HG03521 (cell line): ENCODE results near the gene ANKRD33B.
A peak's percentile ranks its signal among the peaks of the same experiment; 100 is the strongest.

ENCODE experiments used
- ATAC-seq: cut with Tn5 transposase; IDR thresholded peaks from one replicate; pipeline ENCODE4 v1.9.1; 2021; ENCODE audit warnings: mild to moderate bottlenecking, moderate library complexity; ENCODE audit not compliant: unreplicated experiment

The ANKRD33B gene

DNA sequence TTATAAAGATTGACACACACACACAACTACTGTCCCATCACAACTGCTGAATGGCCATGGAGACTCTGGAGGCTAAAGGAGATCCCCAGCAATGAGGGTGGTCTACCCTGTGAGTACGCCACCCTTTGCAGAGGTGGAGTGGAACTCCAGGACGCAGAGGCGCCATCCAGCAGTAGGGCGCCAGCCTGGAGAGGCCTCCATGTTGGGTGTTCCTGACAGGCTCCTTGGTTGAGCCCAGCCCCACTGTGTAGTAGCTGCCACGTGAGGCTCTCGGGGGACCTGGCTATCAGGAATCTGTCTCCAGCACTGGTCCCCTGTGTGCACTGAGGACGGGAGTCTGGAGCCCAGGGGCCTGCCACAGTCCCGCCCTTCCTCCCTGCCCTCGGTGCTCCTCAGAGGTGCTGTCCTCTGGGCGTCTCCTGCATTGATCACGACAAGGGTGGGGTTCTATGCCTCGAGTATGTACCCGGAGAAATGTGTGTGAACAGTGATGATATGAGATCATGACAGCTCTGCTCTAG, 124.8 kb downstream of the ANKRD33B start:
- ATAC-seq = no peak

DNA sequence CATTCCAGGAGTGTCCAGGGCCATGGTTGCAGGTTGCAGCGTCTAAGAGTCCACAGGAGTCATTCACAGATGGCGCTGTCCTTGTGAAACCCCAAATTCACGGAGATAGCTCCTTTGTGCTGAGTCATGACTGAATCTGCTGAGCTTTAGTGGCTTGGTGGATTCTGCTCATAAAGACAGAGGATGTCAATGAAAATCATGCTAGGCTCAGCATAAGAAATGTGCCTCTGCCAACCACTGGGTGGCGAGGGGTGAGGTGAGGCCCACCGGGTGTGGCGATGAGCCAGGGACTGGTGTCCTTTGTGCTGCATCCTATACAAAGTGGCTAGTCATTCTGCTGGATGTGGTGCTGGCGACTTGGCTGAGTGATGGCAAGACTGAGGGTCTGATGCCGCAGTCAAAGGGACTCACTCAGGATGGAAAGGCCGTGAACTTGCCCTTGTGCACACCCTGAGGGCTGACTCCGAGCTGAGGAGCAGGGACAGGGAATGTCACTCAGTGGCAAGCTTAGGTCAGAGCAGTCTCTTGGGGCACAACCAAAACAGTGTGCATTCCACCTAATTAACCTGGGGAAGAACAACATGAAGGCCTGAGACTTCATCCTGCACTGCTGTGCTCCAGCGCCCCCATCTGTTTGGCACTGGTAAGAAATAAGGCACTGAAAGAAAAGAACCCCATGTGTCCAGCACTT, 125.7 kb downstream of the ANKRD33B start:
- ATAC-seq = no peak

DNA sequence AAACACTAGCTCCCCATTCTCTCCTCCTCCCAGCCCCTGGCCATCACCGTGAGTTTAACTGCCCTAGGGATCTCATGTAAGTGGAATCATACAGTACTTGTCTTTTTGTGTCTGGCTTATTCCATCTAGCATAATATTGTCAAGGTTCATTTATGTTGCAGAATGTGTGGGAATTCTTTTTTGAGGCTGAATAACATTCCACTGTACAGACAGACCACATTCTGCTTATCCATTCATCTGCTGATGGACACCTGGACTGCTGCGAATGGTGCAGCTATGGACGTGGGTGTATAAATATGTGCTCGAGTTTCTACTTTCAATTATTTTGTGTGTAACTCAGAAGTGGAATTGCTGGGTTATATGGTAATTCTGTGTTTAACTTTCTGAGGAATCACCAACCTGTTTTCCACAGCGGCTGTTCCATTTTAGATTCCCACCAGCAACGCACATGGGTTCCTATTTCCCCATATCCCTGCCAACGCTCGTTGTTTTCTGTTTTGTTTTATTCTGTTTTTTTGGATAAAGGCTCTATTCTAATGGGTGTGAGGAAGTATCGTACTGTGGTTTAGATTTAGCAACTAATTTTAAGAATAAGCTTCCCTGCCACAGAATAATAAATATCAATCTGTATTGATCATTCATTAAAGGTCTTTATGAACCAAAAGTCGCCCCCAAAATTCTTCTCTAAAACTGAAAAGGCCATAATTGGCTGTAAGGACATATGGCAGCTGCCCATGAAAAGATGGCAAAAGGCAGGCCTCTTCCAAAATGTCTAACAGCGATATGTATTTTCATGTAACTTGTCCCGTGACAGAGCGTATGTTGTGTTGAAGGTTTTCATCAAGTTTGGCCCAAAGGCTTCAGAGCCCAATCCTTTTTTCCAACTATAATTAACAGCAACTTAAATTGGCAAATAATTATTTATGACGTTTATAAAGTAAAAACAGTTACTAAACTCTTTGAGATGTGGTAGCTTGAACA, 126.9 kb downstream of the ANKRD33B start:
- no peak for ATAC-seq

DNA sequence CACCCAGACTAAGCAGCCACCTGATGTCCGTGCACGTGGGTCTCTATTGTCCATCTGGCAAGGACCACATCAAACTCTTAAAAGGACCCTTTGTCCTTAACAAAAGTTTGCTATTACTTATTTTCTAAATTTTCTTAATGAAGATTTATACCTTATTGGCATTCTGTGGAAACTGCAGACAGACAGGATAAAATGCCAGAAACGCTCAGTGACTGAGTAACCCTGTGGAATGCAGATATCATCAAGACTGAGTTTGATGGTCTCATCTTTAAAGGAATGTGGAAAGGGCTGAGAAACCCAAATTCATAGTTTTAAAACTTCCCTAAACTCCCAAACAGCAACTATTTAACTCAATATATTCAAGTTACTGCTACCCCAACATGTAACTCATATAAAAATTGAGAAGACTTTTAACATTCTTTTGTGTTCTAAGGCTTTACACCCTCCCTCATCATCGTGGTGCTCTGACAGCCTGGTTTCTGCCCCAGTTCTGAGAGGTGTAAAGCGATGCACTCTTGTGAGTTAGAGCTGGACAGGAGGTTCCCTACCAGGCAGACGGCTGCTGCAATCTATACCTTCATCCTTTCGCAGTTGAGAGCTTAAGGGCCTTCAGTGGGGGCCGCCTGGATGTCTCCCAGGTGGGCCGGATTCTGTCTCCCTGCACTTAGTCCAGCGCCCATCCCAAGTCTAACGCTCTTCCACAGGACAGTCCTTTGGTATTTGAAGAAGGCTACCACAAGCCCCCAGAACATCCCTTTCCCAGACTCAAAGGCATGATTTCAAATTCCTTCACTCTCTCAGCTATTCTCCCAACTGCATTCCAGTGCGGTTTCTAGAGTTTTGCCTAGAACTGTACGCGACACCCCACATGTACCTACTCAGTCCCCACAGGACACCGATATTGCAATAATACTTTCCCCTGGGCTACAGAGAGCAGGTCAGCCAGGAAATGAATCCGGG, 128.2 kb downstream of the ANKRD33B start:
- ATAC-seq = no peak

DNA sequence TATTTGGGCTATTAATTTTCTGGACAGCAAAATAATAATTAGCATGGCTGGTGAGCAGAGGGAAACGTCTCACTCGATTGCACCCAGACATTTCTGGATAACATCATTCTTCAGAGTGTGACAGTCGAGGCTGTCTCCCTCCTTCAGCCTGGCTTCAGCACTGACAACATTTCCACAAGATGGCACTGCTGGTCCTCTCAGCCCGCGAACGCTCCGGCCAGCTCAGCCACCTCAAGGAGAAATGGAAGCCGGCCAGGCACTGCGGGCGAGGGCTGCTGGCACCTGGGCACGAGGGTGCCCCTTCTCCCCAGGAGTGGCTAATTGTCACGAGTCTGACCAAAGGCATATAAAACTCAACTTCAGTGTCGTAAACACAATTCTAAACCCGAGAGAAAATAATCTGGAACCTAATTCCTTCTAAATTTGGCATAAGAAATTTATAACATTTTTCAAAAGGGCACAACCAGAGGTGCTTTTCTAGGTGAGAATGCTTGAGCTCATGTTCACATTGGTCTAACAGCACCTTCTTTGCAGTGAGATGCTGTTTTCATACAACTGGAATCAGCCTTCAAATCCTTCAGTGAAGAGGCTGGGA, 131.3 kb downstream of the ANKRD33B start:
- ATAC-seq = no peak

DNA sequence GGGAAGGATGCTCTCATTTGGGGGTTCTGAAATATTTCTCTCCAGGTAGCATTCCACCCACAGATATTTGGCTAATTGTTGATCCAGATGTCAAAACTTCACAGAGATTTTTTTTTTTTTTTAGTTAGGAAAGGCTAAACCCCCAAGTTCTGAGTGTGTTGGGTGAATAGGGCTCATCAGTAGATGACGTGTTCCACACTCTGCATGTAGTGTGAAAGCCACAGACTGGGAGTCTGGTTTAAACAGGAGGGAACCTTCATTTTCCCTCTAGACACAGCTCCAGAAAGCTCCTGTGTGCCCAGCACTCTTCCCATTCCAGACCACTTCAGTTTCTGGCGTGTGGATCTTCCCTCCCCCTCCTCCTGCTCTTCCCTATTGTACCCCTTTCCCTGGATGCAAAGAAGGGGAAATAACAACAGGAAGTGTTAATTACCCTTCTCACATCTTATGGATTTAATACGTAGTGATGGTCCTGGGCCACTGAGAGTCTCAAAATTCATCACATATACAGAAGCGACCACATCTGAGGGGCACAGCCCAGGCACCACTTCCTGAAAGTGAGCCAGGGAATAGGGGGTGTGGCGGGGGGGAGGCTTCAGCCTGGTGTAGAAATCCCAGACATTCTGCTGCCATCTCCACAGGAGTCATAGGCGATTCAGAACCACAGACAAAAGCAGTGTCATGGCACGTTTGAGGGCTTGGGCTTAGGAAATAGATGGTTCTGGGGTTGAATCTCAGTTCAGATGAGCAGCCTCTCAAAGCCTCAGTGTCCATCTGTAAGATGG, 132.1 kb downstream of the ANKRD33B start:
- ATAC-seq = no peak

DNA sequence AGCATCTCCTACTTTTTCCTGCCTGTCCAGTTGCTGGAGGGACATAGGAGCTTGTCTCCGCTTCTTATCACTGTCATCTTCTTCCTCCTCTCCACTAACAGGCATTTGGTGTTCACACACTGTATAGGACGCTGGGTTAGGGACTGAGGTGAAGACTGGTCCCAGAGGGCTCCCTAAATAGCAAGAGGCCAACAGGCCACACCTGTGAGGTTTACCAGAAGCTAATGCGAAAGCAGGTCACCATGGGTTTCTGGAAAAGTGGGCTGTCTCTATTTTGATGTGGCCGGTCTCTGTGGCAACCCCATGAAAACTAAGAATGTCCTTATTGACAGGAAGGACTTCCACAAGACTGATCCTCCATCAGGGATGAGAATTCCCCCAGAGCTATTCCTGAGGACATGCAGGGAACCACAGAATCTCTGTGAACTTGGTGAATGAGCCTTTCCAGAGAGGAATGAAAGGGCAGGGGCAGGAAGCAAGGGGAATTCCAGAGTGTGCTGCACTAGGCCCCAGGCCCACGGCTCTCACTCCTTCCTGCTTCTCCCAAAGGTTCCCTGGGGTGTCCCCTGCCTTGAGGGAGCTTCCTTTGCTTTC, 135.5 kb downstream of the ANKRD33B start:
- ATAC-seq = peak; percentile 57

DNA sequence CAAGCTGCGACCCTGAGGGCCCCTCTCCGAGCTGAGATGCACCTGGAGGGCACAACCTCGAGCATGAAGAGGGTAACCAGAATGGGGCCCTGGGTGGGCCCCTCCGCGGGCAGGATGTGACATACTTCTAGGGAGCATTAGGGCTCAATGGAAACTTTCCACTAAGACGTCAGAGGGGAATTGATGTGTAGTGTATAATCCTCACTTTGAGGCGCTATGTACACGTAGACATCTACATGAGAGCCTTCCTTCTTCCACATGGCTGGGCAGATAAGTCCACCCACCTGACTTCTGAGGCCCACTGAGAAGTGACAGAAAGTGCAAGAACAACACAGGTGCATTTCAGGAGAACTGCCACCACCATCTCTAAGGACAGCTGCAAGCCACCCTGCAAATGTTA, 136.1 kb downstream of the ANKRD33B start:
- ATAC-seq = peak; percentile 58

DNA sequence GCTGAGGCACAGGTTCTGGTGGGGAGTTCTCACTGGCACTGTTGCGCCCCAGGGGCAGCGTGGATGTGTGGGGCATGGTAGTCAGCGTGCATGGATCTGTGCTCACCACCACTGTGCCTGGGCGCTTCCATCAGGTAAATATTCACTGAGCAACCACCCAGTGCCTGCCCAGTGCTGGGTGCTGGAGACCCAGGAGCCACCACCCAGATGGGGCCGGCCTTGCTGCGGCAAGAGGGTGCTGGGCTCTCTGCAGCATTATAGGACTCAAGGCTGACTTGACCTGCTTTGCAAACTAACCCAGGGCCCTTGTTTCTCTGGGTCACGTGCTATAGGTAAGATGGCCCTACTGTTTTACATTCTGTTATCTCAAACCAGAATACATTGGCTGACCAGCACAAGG, 136.6 kb downstream of the ANKRD33B start:
- no peak for ATAC-seq

DNA sequence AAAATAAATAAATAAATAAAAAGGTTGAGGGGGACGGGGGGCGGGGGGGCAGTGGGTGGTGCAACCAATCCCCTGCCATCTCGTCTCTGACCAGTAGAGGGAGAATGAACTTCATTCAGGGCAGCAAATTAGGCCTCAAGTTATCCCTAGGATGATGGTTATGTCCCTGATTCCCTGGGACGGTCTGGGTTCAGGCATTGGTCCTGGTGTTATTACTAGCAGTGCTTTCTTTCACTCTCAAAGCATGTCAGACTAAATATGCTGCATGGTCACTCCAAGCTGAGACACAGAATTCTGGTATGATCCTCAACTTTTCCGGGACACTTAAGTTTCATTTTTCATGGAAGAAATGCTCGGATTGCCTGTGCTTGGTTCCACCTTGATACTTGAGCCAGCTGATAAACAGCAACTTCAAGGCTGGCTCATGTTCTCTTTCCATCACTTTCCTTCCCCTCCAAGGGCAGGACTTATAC, 137.7 kb downstream of the ANKRD33B start:
- ATAC-seq = no peak

DNA sequence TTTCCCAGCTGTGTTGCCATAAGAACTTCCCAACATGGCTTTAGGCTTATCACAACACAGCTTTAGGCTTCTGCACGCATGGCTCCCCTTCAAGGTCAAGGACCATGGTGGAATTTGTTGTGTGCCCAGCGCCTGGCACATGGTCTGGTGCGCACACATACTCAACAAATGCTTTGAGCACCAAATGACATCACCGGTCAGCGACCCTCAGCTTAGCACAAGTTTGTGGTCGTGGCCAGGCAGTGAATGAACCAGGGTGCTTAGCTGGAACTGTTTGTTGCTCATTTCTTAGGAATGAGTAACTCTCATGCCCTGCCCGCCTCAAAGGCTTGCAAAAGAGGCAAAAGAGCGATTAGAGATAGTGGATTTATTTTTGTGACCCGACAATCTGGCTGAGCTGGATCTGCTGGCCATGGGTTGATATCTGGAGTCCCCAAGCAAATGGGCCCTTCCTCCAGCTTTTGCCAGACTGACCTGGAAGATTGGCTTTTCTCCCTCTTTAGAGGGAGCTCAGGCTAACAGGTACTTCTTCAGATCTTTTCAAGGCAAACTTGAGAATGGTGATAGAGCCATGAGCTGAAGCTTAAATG, 138.3 kb downstream of the ANKRD33B start:
- no peak for ATAC-seq

DNA sequence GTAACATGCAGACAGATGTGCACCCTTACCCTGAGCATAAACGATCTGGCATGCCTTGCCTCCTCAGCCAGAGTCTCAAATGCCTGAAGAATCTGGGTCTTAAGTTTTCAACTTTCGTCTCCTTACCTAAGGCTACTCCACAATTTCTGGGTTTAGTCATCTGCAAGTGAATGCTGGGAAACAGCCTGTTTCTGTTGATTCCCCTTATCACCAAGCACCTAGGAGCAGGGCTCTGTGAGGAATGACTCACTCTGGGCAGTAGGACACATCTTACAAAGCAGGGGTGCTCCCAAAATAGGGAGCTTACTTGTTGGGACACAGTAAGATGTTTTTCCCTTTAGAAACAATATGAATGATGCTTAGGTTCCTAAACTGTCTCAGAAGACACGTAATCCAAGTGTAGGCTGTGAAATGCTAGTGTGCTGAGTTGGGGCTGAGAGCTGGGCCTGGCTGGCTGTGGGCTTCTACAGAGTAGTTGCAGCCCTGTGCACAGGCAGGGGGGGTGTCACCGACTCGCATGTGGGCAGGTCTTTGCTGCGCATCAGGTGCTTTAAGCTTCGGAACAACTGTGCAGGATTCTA, 139.1 kb downstream of the ANKRD33B start:
- no peak for ATAC-seq

DNA sequence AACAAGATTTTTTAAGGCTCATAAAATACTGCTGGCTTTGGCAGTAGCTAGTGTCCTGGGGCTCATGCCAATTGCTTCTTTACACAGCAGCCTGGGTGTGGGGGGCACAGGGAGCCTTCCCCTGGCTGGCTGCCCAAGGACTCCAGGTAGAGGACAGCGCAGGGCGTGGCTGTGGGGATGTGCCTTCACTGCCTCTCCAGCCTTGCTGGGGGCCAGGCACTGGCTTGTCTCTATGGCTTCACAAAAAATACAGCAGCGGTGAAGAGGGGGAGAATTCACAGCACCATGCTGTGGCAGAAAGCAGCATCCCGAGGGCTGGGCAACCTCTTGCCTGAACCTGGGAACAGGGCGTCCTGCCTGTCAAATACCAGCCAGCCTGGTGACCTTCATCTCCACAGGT, 139.8 kb downstream of the ANKRD33B start:
- ATAC-seq = no peak

DNA sequence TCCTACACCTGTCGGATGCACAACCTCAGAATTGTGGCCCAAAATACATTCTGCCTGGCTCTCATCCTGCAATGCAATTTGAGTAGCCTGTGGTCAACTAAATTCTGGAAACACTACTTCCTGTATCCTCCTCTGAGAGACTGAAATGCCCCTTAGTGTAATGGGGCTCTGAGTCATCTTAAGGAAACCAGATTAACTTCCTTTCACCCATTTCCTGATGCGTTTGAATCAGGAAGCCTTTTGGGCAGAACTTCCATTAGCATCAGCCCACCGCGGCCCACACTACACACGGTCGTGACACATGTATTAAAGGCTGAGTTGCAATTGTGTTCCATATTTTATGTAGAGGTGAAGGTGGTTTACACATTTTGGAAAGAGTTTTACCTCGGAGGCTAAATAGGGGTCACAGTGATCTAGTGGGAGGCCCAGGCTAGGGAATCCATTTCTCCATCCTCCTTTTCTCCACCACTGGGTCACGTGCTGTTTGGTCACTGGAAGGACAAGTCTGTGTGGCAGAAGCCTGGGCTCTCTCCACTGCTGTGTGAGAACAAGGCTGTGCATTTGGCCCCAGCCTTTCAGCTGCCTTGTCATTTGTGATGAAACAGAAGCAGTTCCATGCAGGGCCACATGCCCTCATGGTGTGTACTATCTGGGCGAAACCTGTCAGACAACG, 141.2 kb downstream of the ANKRD33B start:
- ATAC-seq = no peak

DNA sequence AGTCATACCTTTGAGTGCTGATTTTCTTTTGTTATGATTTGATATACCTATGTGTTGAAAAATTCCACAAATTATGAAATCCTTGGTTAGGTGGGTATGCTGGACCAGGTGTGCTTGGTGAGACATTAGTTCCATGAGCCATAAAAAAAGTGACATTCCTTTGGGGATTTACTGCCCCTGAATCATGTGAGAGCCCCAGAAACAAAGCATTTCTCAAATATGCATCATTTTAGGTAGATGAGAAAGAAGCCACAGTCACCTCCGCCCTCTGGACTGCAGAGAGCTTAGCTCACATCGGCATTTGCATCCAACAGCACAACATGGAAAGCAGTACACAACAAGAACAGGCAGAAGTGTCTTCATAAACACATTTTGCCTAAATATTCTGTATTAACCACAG, 141.9 kb downstream of the ANKRD33B start:
- no peak for ATAC-seq

DNA sequence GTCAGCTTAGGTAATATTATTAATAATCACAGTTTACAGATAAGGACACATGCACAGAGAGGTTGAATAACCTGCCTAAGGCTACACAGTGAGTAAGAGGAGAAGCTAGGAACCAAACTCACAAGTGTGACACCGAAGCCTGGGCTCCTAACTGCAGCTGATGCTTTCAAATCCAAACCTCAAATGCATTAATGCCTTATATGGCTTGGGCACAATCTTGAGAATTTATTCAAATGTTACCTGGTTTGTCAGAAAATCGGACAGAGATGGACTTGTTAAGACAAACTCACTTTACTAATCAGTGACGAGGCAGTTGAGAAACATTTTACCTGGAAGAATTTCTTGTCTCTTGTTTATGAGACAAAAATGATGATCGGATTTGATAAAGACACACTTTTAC, 142.5 kb downstream of the ANKRD33B start:
- no peak for ATAC-seq
